Measurements from ENCODE around the gene SP3.
A peak's percentile ranks its signal among the peaks of the same experiment; 100 is the strongest.

The SP3 gene

DNA sequence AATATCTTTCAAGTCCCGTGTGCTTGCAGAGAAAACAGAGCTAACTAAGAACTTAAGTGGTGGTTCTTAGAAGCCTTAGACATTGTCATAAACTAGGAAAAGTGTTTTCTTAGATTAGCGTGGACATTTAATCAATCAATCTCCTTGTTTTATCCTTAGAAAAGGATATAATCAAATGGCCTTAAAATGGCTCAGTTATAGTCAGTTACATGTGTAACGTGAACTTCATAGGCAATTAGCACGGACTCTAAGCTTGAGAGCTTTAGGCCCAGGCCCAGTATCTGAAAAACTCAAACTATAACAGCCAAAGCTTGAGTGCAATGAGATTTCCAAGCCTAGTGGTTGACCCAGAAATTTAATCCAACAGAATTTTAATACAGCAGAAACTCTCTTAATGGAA is 43.5 kb upstream of the SP3 start:
- FAIRE-seq: no peak

DNA sequence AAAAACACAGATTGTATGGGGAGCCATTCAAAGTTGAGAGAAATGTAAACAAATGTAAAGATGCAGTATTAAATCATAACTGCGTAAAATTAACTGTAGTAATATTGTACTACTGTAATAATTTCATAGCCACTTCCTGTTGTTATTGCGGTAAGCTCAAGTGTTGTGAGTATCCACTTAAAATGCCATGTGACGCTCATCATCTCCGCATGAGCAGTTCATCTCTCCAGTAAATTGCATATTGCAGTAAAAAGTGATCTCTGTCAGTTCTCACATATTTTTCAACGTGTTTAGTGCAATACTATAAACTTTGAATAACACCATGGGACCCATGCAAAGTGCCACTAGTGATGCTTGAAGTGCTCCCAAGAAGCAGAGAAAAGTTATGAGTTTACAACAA is 41.8 kb upstream of the SP3 start:
- TF ChIP-seq SPI1 (IDR thresholded peaks at IDR 0.05; ENCODE audit: low read depth, low read length) (no peak), POLR2AphosphoS5 (IDR thresholded peaks at IDR 0.05; ENCODE audit: low read depth, low read length) (no peak), POLR2A (IDR thresholded peaks at IDR 0.05; ENCODE audit: low read depth, low read length) (no peak), TAF1 (IDR thresholded peaks at IDR 0.05; ENCODE audit: low read depth, low read length) (no peak), PAX5 (IDR thresholded peaks at IDR 0.05; ENCODE audit: insufficient read depth, low read length, severe bottlenecking) (no peak), POU2F2 (IDR thresholded peaks at IDR 0.05; ENCODE audit: low read depth, low read length) (no peak)
- peak; percentile 64 for FAIRE-seq
- no peak for DNase-seq (ENCODE audit: insufficient read length, low spot score)

More for the DNA sequence above, 43.5 kb upstream of the SP3 start:
- no peak for TF ChIP-seq SPI1 (IDR thresholded peaks at IDR 0.05; ENCODE audit: low read depth, low read length)
- TF ChIP-seq POU2F2 (IDR thresholded peaks at IDR 0.05; ENCODE audit: low read depth, low read length): no peak
- TF ChIP-seq POLR2AphosphoS5 (IDR thresholded peaks at IDR 0.05; ENCODE audit: low read depth, low read length): no peak
- no peak for TF ChIP-seq PAX5 (IDR thresholded peaks at IDR 0.05; ENCODE audit: insufficient read depth, low read length, severe bottlenecking)
- TF ChIP-seq TAF1 (IDR thresholded peaks at IDR 0.05; ENCODE audit: low read depth, low read length): no peak
- TF ChIP-seq POLR2A (IDR thresholded peaks at IDR 0.05; ENCODE audit: low read depth, low read length): no peak
- DNase-seq (ENCODE audit: insufficient read length, low spot score): no peak

DNA sequence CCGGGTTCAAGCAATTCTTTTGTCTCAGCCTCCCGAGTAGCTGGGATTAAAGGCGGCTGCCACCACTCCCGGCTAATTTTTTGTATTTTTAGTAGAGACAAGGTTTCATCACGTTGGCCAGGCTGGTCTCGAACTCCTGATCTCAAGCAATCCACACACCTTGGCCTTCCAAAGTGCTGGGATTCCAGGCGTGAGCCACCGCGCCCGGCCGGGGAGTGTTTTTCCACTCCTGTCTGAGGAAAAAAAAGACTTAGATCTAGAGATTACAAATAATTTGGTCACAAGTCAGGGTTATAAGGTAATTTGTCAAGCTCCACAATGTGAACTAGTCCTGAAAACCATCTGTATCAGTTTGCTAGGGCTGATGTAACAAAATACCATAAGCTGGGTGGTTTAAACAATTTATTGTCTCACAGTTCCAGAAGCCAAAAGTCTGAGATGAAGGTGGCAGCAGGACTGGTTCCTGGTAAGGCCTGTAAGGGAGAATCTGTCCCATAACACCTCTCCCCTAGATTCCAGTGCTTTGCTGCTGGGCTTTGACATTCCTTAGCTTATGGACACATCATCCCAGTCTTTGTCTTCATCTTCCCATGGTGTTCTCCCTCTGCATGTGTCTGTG is 40.7 kb upstream of the SP3 start:
- TF ChIP-seq POU2F2 (IDR thresholded peaks at IDR 0.05; ENCODE audit: low read depth, low read length): no peak
- FAIRE-seq: no peak
- no peak for DNase-seq (ENCODE audit: insufficient read length, low spot score)

DNA sequence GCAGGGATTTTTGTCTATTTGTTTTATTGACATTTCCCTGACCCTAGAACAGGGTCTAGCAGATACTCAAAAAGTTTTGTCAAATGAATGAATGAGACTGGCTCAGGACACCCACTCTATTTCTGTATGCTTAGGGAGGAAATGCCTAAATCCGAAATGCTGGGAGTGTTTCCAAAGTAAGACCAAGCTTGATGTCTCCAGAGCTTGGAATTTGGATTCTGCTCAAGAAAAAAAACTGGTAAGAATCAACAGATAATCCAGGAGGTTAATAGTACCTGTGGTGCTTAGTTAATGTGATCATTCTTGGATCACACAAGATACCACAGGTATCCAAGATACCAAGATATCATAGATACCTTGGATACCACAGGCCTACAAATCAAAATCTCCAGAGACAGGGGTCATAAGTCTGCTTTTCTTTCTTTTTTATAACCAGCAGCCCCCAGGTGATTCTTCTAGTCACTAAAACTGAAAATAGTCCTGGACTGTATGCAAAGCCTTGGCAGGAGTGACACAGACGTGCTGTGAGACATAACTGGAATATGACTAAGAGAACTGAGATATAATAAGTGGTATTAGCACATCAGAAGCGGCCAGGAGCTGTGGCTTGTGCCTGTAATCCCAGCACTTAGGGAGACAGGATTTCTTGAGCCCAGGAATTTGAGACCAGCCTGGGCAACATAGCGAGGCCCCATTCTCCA is 39.9 kb upstream of the SP3 start:
- DNase-seq (ENCODE audit: insufficient read length, low spot score): no peak
- no peak for FAIRE-seq
- TF ChIP-seq POLR2A (IDR thresholded peaks at IDR 0.05; ENCODE audit: low read depth, low read length): no peak
- TF ChIP-seq SPI1 (IDR thresholded peaks at IDR 0.05; ENCODE audit: low read depth, low read length): no peak; the same call in 1 of the 2 replicates
- TF ChIP-seq POLR2AphosphoS5 (IDR thresholded peaks at IDR 0.05; ENCODE audit: low read depth, low read length): no peak

DNA sequence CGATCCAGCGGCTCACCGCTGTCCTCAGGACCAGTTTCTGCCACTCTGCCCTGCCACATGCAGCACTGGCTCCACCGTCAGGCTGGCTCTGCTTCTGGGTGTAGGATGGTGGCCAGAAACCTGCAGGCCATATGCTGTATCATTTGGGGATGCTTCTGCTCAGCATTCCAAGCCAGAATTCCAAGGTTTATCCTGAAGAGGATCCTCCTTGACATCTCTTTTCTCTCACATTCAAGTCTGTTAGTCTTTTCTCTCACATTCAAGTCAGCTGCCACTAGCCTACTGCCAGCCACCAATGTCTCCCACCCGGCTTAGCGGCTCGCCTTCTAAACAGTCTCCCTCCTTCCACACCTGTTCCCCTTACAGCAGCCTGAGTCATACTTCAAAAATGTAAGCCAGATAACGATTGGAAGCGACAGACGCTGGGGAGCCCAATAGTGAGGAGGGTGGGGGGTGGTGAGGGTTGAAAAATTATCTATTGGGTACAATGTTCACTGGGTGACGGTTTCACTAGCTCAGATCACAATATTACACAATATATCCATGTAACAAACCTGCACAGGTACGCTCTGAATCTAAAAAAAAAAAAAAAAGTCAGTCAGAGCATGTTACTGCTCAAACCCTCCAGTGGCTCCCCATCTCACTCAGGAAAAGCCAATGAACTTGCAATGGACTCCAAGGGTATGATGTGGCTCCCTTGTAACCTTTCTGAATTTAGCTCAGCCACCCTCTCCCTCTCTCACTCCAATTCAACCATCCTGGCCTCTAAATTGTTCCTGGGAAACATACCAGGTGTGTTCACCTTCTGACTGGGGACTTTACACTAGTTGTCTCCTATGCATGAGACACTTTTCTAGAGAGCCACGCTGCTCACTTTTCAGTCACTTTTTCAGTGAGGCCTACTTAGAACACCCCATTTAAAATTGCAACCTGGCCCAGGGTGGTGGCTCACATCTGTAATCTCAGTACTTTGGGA is 38.8 kb upstream of the SP3 start:
- FAIRE-seq (no peak), DNase-seq (ENCODE audit: insufficient read length, low spot score) (no peak)
- TF ChIP-seq TAF1 (IDR thresholded peaks at IDR 0.05; ENCODE audit: low read depth, low read length) (no peak), PAX5 (IDR thresholded peaks at IDR 0.05; ENCODE audit: insufficient read depth, low read length, severe bottlenecking) (no peak), SPI1 (IDR thresholded peaks at IDR 0.05; ENCODE audit: low read depth, low read length) (no peak), POU2F2 (IDR thresholded peaks at IDR 0.05; ENCODE audit: low read depth, low read length) (no peak)

DNA sequence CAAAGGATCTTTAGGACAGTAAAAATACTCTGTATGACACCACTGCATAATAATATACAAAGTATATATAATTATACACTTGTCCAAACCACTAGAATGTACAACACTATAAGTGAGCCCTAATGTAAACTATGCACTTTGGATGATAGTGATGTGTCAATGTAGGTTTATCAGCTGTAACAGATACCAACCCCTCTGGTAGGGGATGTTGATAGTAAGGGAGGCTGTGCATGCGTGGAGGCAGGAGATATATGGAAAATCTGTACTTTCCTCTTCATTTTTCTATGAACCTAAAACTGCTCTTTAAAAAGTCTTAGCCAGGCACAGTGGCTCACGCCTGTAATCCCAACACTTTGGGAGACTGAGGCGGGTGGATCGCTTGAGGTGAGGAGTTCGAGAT is 37.5 kb upstream of the SP3 start:
- DNase-seq (ENCODE audit: insufficient read length, low spot score): no peak
- FAIRE-seq: no peak
- TF ChIP-seq POU2F2 (IDR thresholded peaks at IDR 0.05; ENCODE audit: low read depth, low read length): no peak
- TF ChIP-seq PAX5 (IDR thresholded peaks at IDR 0.05; ENCODE audit: insufficient read depth, low read length, severe bottlenecking): no peak
- no peak for TF ChIP-seq SPI1 (IDR thresholded peaks at IDR 0.05; ENCODE audit: low read depth, low read length)
- no peak for TF ChIP-seq TAF1 (IDR thresholded peaks at IDR 0.05; ENCODE audit: low read depth, low read length)
- TF ChIP-seq POLR2AphosphoS5 (IDR thresholded peaks at IDR 0.05; ENCODE audit: low read depth, low read length): no peak
- TF ChIP-seq POLR2A (IDR thresholded peaks at IDR 0.05; ENCODE audit: low read depth, low read length): no peak

DNA sequence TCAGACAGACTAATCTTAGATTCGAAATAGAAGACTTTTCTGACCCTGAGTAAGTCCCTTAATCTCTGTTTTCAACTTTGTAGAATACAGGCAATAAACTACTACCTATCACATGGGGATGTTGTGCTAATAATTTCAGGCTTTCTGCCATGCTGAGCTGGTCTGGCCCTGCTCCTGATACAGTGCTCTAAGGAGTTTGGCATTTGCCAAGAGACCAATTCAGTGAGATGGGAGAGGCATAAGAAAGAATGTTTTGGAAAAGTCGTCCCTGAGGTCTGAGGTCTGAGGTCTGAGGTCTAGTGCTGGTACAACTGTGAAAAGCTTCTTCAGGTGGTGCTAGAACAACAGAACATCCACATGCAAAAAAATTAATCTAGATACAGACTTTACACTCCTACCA is 35.9 kb upstream of the SP3 start:
- TF ChIP-seq PAX5 (IDR thresholded peaks at IDR 0.05; ENCODE audit: insufficient read depth, low read length, severe bottlenecking): no peak
- TF ChIP-seq TAF1 (IDR thresholded peaks at IDR 0.05; ENCODE audit: low read depth, low read length): no peak
- no peak for TF ChIP-seq POLR2AphosphoS5 (IDR thresholded peaks at IDR 0.05; ENCODE audit: low read depth, low read length)
- TF ChIP-seq POLR2A (IDR thresholded peaks at IDR 0.05; ENCODE audit: low read depth, low read length): no peak
- no peak for TF ChIP-seq SPI1 (IDR thresholded peaks at IDR 0.05; ENCODE audit: low read depth, low read length)
- no peak for TF ChIP-seq POU2F2 (IDR thresholded peaks at IDR 0.05; ENCODE audit: low read depth, low read length)
- FAIRE-seq (no peak), DNase-seq (ENCODE audit: insufficient read length, low spot score) (no peak)

DNA sequence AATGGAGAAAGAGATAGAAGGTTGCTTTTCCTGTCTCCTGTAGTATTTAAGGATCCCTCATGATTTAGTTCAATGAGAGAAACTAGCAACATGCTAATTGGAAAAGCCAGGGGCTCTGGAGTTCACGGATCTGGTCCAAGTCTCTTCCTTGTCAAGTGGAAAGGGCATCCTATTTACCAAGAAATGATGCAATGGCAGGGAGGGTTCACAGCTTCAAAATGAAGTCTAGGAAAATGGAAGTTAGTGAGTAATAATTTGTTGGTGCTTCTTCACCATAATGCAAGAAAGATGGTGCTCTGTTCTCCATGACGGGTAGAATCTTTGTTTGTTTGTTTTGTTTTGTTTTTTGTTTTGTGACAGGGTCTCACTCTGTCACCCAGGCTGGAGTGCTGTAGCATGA is 34.6 kb upstream of the SP3 start:
- no peak for TF ChIP-seq PAX5 (IDR thresholded peaks at IDR 0.05; ENCODE audit: insufficient read depth, low read length, severe bottlenecking)
- TF ChIP-seq POLR2A (IDR thresholded peaks at IDR 0.05; ENCODE audit: low read depth, low read length): no peak
- no peak for TF ChIP-seq SPI1 (IDR thresholded peaks at IDR 0.05; ENCODE audit: low read depth, low read length)
- no peak for TF ChIP-seq POLR2AphosphoS5 (IDR thresholded peaks at IDR 0.05; ENCODE audit: low read depth, low read length)
- no peak for TF ChIP-seq POU2F2 (IDR thresholded peaks at IDR 0.05; ENCODE audit: low read depth, low read length)
- no peak for TF ChIP-seq TAF1 (IDR thresholded peaks at IDR 0.05; ENCODE audit: low read depth, low read length)
- no peak for DNase-seq (ENCODE audit: insufficient read length, low spot score)
- no peak for FAIRE-seq

DNA sequence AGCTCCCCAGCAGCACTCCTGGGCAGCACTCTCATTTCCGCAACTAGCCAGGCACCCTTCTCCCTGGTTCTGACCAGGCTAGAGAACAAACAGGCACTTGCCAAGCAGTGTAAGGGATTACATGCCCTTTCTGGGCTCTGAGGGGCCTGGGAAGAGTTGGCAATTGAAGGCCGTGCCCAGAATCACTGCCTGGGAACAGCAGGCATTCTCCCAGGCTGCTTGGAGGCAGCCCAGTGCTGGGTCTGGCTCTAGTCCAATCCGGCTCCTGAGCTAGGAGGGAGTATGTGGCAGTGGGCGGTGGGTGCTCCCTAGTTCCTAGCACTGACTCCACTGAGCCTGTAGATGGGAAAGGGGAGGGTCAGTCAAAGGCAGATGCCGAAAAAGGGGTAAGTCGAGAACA is 34.1 kb upstream of the SP3 start:
- FAIRE-seq (no peak), DNase-seq (ENCODE audit: insufficient read length, low spot score) (no peak)
- TF ChIP-seq SPI1 (IDR thresholded peaks at IDR 0.05; ENCODE audit: low read depth, low read length) (no peak), POLR2A (IDR thresholded peaks at IDR 0.05; ENCODE audit: low read depth, low read length) (no peak), PAX5 (IDR thresholded peaks at IDR 0.05; ENCODE audit: insufficient read depth, low read length, severe bottlenecking) (no peak), POU2F2 (IDR thresholded peaks at IDR 0.05; ENCODE audit: low read depth, low read length) (no peak), POLR2AphosphoS5 (IDR thresholded peaks at IDR 0.05; ENCODE audit: low read depth, low read length) (no peak), TAF1 (IDR thresholded peaks at IDR 0.05; ENCODE audit: low read depth, low read length) (no peak)
